ENCODE data around the gene TEX55.

DNA sequence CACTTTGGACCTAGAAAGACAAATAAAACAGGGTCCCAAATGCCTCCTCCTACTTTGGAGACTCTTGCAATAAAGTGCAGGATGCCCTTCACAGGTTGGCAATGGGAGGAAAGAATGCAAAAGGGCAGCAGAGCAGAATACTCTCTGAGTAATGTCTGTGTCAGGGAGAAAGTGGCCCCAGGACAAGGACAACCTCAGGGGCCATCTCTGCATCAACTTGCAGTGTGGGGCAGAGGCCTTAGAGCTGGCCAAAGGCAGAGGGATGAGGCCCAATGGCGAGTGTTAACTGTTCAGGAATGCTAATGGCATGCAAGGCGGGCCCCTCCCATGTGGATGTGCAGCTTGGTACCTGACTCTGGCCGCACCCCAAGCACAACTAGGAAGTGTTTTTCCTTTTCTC is 35.8 kb downstream of the TEX55 start:
- TF ChIP-seq ZNF48 (tag by site-specific recombination; IDR thresholded peaks at IDR 0.05) (no peak), FEZF1 (tag by site-specific recombination; IDR thresholded peaks at IDR 0.05) (no peak), ZNF133 (tag by site-specific recombination; IDR thresholded peaks at IDR 0.05) (no peak), ZNF624 (tag by site-specific recombination; IDR thresholded peaks at IDR 0.05) (no peak), MEIS1 (CRISPR knock-in tag; IDR thresholded peaks at IDR 0.05; ENCODE audit: borderline replicate concordance) (no peak)
- TF ChIP-seq, protein P1, sequence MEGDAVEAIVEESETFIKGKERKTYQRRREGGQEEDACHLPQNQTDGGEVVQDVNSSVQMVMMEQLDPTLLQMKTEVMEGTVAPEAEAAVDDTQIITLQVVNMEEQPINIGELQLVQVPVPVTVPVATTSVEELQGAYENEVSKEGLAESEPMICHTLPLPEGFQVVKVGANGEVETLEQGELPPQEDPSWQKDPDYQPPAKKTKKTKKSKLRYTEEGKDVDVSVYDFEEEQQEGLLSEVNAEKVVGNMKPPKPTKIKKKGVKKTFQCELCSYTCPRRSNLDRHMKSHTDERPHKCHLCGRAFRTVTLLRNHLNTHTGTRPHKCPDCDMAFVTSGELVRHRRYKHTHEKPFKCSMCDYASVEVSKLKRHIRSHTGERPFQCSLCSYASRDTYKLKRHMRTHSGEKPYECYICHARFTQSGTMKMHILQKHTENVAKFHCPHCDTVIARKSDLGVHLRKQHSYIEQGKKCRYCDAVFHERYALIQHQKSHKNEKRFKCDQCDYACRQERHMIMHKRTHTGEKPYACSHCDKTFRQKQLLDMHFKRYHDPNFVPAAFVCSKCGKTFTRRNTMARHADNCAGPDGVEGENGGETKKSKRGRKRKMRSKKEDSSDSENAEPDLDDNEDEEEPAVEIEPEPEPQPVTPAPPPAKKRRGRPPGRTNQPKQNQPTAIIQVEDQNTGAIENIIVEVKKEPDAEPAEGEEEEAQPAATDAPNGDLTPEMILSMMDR (tag by site-specific recombination; IDR thresholded peaks at IDR 0.05), result no peak
- TF ChIP-seq, protein P2, sequence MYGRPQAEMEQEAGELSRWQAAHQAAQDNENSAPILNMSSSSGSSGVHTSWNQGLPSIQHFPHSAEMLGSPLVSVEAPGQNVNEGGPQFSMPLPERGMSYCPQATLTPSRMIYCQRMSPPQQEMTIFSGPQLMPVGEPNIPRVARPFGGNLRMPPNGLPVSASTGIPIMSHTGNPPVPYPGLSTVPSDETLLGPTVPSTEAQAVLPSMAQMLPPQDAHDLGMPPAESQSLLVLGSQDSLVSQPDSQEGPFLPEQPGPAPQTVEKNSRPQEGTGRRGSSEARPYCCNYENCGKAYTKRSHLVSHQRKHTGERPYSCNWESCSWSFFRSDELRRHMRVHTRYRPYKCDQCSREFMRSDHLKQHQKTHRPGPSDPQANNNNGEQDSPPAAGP (tag by site-specific recombination; IDR thresholded peaks at IDR 0.05), result no peak
